GM19324 (cell line): ENCODE data around the gene UTP25.

Experiments used
- ATAC-seq: cut with Tn5 transposase; IDR thresholded peaks from one replicate; pipeline ENCODE4 v1.9.1; 2021; ENCODE audit warnings: mild to moderate bottlenecking, moderate library complexity; ENCODE audit not compliant: unreplicated experiment, low FRiP score

UTP25 gene

DNA sequence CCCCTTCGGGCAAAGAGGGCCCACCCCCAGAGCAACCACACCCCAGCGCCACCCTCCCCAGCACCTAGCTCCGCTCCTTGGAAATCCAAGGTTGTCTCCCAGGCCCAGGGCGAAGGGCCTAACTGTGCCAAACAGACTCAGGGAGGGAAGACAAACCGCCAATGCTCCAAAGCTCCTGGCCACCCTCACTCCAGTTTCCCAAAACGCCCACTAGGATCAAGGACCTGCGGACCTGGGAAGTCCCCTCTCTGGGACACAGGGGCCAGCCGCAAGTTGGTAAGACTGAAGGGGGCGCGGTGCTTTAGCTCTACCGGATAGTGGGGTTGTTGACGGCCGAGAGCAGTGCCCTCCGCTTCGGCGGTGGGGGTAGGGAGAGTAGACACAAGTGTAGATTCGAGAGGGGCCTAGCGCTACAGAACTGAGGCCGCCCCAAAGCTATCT lies 22.4 kb upstream of the UTP25 start:
- no peak for ATAC-seq

DNA sequence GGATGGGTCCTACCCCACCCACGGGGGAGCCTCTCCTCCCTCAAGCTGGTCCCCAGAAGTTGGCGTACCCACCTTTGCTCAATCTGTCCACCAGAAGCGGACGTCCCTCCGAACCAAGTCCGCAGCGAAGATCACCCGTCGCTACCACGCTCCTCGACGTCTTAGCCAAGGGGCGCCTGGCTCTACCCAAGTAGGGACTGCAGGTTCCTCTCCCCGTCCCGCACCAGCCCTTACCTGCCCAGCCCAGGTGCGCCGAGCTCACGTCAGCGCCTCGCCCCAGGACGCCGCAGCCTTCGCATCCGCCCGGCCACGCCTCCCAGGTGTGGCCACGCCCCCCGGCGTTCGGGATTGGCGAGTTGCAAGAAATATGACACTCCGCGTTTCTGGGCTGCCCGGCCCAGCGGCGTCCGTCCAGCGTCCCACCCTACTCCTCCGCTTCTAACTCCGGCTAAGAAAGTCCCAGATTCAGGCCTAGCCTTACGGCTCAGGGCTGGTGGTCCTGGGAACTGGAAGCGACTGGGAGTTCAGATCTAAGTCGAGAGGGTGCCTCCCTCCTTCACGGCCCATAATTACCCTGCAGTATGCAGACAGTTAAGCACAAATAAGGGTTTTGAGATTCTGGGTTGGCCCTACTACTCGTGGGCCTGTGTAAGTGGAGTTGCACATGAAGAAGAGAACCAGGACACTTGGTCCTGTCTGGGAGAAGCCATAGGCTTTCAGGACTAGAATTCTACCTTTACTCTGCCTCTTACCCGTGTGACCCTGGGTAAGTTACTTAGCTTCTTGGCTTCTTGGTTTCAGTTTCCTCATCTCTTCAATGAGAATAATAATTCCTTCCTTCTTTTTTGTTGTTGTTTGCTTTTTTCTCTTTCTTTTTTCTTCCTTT lies 21.7 kb upstream of the UTP25 start, which contains the start of gene IRF6:
TSS of gene IRF6 (minus strand) at position 268 of the 886 bp plus-strand sequence. CDS start 4,729 bp downstream, outside the sequence.
- peak; percentile 79 for ATAC-seq

GRCh38 chr1:209807509-209807908 lies 20.3 kb upstream of the UTP25 start:
- no peak for ATAC-seq

GRCh38 chr1:209808059-209808581 lies 19.7 kb upstream of the UTP25 start:
- no peak for ATAC-seq

DNA sequence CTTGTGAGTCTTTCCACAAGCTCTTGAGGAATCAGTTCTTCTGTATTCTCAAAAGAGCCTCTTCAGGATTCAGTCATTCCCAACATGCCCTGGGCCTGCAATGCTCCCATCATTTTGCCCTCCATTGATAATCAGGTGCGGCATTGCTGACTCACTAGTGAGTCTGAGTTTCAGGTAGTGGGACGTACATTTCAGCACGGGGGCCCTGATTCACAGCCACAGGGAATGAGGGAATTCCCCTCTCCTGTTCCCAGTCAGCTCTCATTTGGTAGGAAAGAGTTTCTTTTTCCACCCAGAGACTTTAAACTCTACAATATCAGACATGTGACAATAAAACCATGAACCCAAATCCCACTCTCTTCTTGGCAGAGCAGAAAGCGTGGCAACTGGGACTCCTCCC lies 18.2 kb upstream of the UTP25 start:
- ATAC-seq = no peak

- no peak for ATAC-seq
Observed at GRCh38 chr1:209810783-209811182, 17.0 kb upstream of the UTP25 start.

- ATAC-seq = no peak
Observed at GRCh38 chr1:209813902-209814301, 13.9 kb upstream of the UTP25 start.

DNA sequence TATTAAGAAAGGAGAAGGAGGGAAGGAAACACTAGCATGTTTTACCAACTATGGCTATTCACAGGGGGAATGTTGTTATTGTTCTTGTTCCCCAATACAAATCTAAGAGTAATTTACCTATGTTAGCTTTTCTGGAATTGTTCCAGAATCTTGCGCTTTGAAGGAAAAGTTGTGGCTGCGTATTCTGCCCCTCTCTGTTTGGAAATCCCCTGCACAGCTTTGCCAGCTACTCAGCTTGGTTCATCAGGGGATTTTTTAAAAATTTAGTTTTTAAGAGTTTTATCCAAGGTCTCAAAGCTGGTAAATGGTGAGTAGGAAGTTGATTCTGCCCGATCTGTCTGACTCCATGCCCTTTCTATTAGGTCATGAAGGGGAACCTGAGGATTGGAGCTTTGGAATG lies 12.3 kb upstream of the UTP25 start:
- ATAC-seq = no peak

- ATAC-seq = no peak
Observed at GRCh38 chr1:209815931-209816341, 11.8 kb upstream of the UTP25 start.

DNA sequence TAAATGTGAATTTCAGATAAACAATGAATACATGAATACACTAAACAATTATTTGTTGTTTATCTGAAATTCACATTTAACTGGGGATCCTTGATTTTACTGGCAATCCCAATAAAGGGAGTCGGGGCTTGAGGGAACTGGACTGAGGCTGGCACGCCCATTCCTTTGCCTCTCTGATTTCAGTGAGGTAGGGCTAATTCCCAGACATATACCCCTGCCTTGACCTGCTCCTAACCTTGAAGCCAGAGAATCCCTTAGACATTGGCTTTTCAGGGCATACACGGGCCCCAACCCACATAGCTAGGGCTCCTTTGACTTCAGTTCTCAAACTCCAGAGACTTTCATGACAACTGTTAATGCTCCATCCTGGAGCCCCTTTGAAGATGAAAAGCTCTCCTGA lies 10.8 kb upstream of the UTP25 start:
- ATAC-seq = no peak

DNA sequence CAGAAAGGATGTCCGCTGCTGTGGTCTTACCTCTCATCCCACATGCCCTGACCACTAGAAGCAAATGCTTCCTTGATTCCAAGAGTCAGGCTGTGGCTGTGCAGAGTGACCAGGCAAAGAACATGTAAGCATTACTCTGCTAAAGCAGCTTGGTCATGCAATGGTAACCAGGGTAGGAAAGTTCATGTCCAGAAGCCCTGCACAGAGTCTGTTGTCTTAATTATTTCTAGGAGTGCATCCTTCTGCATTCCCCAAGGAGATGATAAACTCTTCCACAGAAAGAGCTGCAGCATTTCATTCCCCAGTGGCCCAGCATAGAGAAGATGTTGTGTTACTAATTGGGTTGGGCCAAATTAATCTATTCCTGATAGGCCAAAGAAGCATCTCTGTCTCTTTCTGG lies 10.1 kb upstream of the UTP25 start:
- ATAC-seq = no peak

GRCh38 chr1:209819058-209819457 lies 8.7 kb upstream of the UTP25 start:
- ATAC-seq = no peak

- ATAC-seq = no peak
Observed at GRCh38 chr1:209820986-209821385, 6.8 kb upstream of the UTP25 start.

- no peak for ATAC-seq
Observed at GRCh38 chr1:209822706-209823105, 5.1 kb upstream of the UTP25 start.

GRCh38 chr1:209823143-209824041 lies 4.4 kb upstream of the UTP25 start:
- no peak for ATAC-seq

- ATAC-seq = no peak
Observed at GRCh38 chr1:209825591-209826434, 2.0 kb upstream of the UTP25 start.

- no peak for ATAC-seq
Observed at GRCh38 chr1:209829716-209830115, 1.9 kb downstream of the UTP25 start.

DNA sequence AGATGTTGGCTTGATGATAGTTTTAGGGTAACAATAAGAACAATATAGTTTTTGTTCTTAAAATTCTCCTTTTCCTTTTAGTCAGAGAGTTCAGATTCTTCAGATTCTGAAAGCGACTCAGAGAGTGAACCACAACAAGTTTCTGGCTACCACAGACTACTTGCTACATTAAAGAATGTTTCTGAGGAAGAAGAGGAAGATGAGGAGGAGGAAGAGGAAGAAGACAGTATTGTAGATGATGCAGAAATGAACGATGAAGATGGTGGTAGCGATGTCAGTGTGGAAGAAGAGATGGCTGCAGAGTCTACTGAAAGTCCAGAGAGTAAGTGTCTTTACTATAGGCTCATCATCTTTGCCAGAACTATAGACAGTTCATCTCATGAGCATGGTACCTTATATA lies 3.0 kb downstream of the UTP25 start:
- no peak for ATAC-seq

DNA sequence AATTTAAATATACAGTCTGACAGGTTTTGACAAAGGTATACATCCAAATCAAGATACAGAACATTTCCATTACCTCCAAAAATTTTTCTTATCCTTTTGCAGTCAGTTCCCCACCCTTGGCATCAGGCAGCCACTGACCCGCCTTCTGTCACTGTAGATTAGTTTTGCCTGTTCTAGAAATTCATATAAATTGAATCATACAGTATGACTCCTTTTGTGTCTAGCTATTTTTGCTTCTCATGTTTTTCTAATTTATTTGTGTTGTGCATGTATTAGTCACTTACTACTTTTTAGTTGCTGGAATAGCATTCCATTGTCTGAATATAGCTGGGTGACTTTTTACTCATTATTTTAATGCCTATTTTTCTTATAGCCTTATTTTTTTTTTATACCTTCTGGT lies 3.8 kb downstream of the UTP25 start:
- no peak for ATAC-seq

- no peak for ATAC-seq
Observed at GRCh38 chr1:209835782-209836298, 8.1 kb downstream of the UTP25 start.
